HG03565 (cell line): ENCODE data around the gene FGF1.

Experiments used
- ATAC-seq: cut with Tn5 transposase; IDR thresholded peaks from one replicate; pipeline ENCODE4 v1.9.1; 2021; ENCODE audit warnings: mild to moderate bottlenecking, moderate library complexity; ENCODE audit not compliant: unreplicated experiment

Gene FGF1

GRCh38 chr5:142697356-142698255 lies 11.7 kb upstream of the FGF1 start:
- ATAC-seq = no peak

- no peak for ATAC-seq
These were observed 10.5 kb upstream of the FGF1 start for GRCh38 chr5:142696379-142696778.

- no peak for ATAC-seq
These were observed 8.4 kb upstream of the FGF1 start for GRCh38 chr5:142694092-142694856.

GRCh38 chr5:142692321-142692894 lies 6.5 kb upstream of the FGF1 start:
- no peak for ATAC-seq

DNA sequence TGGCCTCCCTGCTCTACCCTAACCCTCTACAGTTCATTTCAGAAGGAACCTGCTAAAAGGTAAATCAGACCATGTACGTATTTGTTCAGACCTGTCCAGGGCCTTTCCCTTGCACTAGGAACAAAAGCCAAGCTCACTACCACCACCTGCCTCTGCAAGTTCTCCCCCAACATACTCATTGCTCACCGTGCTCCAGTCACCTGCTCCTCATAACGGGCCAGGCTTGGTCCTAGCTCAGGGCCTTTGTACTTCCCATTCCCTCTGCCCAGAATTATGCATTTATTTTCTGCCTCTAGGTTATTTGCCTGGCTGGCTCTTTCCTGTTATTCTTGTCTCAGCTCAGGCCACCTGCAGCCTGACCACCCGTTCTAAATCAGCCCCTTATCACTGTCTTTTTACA lies 4.8 kb upstream of the FGF1 start:
- no peak for ATAC-seq

DNA sequence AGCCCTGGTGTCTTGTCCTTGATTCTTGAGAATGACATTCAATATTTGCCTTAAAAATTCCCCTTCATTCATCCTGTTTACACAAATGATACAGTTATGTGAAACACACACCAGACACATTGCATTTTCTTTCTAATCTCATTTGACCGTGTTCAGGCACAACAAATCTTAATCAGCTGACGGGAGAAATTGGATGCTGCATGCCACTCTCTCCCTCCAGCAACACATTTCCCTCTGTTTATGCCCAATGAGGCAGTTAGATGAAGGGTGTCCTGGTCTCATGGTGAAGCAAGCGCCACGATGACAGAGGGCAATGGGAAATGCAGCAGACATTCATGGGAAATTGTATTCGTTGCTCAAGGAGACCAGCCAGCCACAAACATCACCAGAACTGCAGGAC lies 3.2 kb upstream of the FGF1 start:
- no peak for ATAC-seq

- no peak for ATAC-seq
These were observed 2.5 kb upstream of the FGF1 start for GRCh38 chr5:142688281-142688989.

DNA sequence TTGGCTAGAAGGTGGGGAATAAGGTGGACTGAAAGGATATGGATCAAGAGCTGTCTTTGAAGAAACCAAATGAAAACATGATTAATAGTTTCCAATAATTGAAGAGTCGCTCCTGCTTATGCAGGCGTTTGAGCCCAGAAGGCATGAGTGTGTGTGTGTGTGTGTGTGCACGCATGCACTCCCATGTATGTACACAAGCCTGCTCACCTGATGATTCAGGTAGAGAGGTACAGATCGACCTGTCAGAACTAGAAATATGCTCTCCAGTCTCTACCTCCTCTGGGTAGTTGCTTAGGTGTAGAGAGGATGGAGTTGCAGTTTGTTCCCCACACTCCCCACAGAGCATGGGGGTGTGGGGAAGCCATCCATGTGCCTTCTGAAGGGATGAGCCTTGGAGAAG lies 1.1 kb upstream of the FGF1 start:
- ATAC-seq = no peak

- ATAC-seq = no peak
These were observed 382 bp upstream of the FGF1 start for GRCh38 chr5:142686210-142686734.

GRCh38 chr5:142684508-142685041 lies 1.3 kb downstream of the FGF1 start:
- ATAC-seq = no peak

DNA sequence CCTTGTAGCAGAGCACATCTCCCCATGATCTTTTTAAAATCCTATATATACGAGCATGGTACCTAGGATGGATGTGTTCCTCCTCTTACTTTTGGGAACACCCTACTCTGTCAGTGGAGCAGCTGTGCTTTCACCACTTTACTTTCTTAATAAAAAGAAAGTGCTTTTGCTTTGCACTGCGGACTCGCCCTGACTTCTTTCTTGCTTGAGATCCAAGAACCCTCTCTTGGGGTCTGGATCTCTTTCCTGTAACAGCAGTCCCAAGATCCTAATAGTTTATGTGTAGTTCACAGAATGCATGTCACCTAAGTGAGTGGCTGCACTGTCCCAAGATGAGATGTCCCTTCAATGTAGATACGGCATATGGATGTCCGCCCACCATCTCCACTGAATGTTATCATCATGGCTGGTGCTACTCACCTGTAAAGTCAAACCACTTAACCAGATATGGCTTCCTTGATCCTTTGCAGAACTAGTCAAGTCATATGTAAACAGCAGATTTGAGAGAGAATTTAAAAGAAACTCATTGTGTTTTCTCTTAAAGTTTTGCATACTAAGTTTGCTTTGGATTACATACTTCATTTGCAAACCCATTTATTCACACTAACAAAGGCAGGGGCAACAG lies 1.9 kb downstream of the FGF1 start:
- ATAC-seq = no peak

GRCh38 chr5:142683116-142683515 lies 2.8 kb downstream of the FGF1 start:
- ATAC-seq = no peak

GRCh38 chr5:142680605-142681259 lies 5.2 kb downstream of the FGF1 start:
- ATAC-seq = no peak

- no peak for ATAC-seq
These were observed 6.1 kb downstream of the FGF1 start for GRCh38 chr5:142679744-142680143.

DNA sequence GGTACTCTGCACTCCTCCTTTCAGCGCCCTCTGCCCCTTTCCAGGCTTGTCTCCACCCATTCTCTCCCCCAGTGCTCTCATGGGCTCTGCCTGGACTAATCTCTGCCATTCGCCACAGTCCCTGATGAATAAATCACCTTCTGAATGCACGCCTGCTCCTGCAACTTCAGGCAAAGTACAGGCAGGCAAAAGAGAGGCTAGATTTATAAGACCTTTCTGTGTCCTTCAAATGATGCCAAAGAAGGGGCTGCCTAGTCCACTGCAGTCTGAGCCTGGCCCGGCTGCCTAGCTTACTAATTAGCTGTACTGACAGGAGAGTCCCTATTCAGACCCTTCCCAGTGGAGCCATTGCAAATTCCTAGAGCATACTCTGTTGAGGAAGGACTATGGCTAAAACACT lies 7.4 kb downstream of the FGF1 start:
- no peak for ATAC-seq

DNA sequence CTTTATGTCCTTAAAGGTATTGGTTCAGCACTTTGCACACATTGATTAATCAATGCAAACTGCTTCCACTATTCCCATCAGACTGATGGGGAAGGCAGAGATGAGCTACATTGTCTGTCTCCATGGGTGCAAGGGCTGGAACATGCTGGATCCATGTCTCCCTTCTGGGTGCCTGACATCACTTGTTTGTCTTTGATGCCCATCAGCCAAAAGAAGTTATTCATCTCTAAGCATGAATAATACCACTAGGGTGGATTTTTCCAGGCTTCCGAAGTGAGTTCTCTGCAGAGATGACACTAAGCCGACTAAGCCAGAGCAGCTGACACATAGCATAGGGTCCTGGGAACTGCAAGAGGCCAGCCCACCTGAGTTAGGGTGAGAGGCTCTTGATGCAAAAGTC lies 8.7 kb downstream of the FGF1 start:
- ATAC-seq = no peak

DNA sequence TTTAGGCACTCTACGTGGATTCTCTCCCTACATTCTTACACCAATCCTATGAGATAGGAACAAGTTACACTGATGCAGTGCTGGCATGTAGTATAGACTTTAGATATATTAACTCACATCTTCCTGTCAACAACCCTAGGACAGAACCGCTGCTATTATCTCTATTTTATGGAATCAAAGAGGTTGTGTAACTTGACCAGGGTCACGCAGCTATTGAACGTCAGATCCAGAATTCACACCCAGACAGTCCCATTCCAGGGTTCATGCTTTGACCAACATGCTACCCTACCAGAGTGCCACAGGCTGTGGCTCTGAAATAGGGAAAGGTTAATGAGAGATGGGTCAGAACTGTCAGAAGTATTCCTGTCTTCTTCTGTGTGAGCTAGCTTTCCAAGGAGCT lies 9.6 kb downstream of the FGF1 start:
- no peak for ATAC-seq

DNA sequence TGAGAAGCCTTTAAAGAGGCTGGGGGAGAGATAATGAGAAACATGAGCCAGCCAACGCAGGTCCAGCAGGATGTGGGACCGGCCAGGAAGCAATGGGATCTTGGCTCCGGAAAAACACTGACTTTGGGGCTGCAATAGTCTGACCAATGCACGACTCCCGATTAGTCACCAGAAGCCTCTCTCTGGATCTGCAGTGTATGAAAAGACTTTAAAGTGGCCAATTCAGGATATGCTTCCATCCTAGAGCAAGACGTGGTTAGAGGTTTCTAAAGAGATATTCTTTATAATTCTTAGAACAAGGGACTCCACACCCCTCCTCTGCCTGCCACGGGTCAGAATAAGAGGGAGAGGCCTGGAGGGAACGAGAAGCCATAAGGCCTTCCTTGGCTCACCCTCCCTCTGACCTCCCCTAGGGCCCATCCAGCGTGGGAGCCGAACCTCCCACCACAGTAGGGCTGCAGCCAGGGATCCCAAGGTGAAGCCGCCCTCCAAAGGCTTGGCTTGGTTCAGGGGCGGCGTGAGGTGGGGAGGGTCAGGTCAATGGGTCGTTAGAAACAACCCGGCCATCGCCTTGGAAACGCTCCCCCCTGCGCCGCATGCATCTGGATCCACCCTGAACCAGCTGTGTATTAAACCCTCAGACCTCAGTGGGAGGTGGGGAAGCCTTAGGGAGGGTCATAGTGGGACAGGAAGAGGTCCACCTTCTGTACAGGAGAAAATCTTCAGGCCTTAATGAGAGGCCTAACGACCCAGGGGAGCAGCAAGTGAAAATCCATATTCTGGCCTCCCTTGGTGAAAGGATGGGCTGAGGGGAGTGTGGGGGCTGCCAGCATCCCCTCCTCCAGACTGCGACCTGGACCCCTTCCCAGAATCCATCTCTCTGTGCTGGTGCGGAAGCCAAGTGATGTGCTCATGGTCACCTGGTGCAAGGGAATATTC lies 11.1 kb downstream of the FGF1 start:
- ATAC-seq = no peak

- no peak for ATAC-seq
These were observed 14.1 kb downstream of the FGF1 start for GRCh38 chr5:142671801-142672200.
